ENCODE measurements around the gene SLC6A6.
"Not testable (repeated sequence)": the region's sequence is repeated elsewhere in the genome, so short reads cannot be mapped to it uniquely, and the experiment has no call there.

SLC6A6 gene

GRCh38 chr3:14506626-14507304 lies 104.4 kb downstream of the SLC6A6 start:
- no peak for DNase-seq (ENCODE audit: low read depth in 2 of 2)

GRCh38 chr3:14507305-14507741 lies 104.9 kb downstream of the SLC6A6 start:
- DNase-seq (ENCODE audit: low read depth in 2 of 2), result no peak

GRCh38 chr3:14507757-14508504 lies 105.5 kb downstream of the SLC6A6 start:
- DNase-seq (ENCODE audit: low read depth in 2 of 2), result no peak

- no peak for DNase-seq (ENCODE audit: low read depth in 2 of 2)
Observed at GRCh38 chr3:14508505-14508819, 106.1 kb downstream of the SLC6A6 start.

GRCh38 chr3:14508966-14509795 lies 106.8 kb downstream of the SLC6A6 start:
- peak; percentile 36 to 49 for DNase-seq (ENCODE audit: low read depth in 2 of 2)

GRCh38 chr3:14509796-14510100 lies 107.3 kb downstream of the SLC6A6 start:
- no peak for DNase-seq (ENCODE audit: low read depth in 2 of 2)

- no peak for DNase-seq (ENCODE audit: low read depth in 2 of 2)
Observed at GRCh38 chr3:14510838-14511622, 108.6 kb downstream of the SLC6A6 start.

GRCh38 chr3:14511623-14512280 lies 109.3 kb downstream of the SLC6A6 start:
- DNase-seq (ENCODE audit: low read depth in 2 of 2), result no peak

GRCh38 chr3:14512281-14512941 lies 110.0 kb downstream of the SLC6A6 start:
- no peak for DNase-seq (ENCODE audit: low read depth in 2 of 2)

GRCh38 chr3:14512942-14513327 lies 110.5 kb downstream of the SLC6A6 start:
- DNase-seq (ENCODE audit: low read depth in 2 of 2), result no peak

- DNase-seq (ENCODE audit: low read depth in 2 of 2), result no peak
Observed at GRCh38 chr3:14513566-14514322, 111.3 kb downstream of the SLC6A6 start.

- no peak for DNase-seq (ENCODE audit: low read depth in 2 of 2)
Observed at GRCh38 chr3:14514323-14514720, 111.9 kb downstream of the SLC6A6 start.

- not testable (repeated sequence) for DNase-seq (ENCODE audit: low read depth in 2 of 2)
Observed at GRCh38 chr3:14515526-14515925, 113.1 kb downstream of the SLC6A6 start.

- DNase-seq (ENCODE audit: low read depth in 2 of 2), result no peak
Observed at GRCh38 chr3:14516738-14517345, 114.4 kb downstream of the SLC6A6 start.

- no peak for DNase-seq (ENCODE audit: low read depth in 2 of 2)
Observed at GRCh38 chr3:14517601-14518431, 115.4 kb downstream of the SLC6A6 start.

- no peak for DNase-seq (ENCODE audit: low read depth in 2 of 2)
Observed at GRCh38 chr3:14518432-14518802, 116.0 kb downstream of the SLC6A6 start.

GRCh38 chr3:14518893-14519292 lies 116.5 kb downstream of the SLC6A6 start:
- DNase-seq (ENCODE audit: low read depth in 2 of 2), result no peak

- no peak for DNase-seq (ENCODE audit: low read depth in 2 of 2)
Observed at GRCh38 chr3:14519406-14519805, 117.0 kb downstream of the SLC6A6 start.

GRCh38 chr3:14520149-14520548 lies 117.7 kb downstream of the SLC6A6 start:
- no peak for DNase-seq (ENCODE audit: low read depth in 2 of 2)

Data from activated CD8-positive, alpha-beta memory T cell treated with anti-CD3 and anti-CD28 coated beads for 4 hours (primary cell).